Globus pallidus (tissue), 1 donor: ENCODE results near the gene TOGARAM2.

Experiments
- DNase-seq: peaks from one replicate; pipeline ENCODE4 v3.0.0-alpha.2; 2015; ENCODE audit warnings: low spot score

TOGARAM2 gene

DNA sequence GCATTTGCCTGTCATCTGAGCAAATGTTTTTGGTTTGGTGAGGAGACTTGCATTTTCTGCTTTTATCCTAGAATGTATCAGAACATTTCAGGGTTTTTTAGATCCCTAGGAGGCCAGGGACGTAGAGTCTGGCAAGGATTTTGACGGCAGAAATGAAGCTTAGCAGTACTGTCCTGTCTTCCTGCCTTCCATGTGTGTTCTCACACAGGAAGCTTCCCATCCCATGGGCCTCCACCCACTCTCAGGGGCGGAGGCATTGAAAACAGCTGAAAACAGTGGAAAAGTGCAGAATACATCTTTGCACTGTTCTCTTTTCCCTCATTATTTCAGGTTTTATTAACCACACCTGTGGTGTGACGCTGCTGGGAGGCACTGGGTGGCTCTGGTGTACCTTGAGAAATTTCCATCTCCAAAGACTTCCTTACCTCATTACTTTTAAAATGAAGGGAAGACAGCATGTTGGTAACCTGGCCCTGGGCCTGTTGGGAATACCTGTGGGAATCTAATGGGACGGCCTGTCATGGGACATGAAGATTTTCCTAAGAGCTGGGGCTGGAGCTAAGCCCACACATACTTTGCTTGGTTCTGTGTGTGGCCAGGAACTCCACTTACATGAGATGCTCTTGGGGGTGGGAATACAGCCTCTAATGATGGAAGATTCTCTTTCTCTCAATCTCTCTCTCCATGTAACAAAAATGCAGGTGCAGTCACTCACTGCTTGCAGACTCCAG, 72.7 kb downstream of the TOGARAM2 start:
- no peak for DNase-seq

DNA sequence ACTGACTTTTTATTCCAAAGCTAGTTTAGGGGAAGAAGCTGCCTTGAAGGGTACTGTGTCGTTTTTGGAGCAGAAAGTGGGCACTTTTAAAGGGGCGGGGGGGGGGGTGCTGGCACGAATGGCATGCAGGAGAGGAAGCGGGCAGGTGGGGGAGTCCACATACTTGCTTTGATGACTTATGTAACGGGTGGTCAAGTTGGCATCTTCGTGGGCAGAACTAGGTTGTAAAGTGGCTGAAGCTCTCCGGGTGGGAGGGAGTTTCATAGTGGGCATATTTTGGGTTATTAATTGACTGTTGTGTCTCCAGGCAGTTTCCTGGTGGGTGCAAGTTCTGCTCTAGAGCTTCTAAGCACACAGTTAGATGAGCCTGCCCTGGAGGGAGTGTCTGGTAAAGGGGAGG, 73.3 kb downstream of the TOGARAM2 start:
- DNase-seq: no peak

DNA sequence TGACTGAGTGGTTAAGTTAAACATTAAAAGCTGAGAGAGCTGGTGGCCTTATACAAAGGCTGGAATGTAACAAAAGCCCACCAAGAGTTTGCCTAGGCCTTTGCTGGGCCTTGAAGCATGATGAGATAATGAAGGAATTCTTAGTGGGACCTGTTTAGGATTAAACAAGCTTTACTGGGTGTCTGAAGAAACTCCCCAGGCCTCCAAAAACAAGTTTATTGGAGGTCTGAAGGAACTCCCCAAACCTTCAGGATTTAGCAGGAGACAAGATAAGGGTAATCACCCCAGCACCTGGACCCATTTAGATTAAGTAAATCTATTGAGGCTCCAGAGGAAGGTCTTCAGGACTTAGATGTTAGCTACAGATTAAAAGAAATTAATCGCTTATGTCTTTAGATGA, 74.5 kb downstream of the TOGARAM2 start:
- DNase-seq: no peak

DNA sequence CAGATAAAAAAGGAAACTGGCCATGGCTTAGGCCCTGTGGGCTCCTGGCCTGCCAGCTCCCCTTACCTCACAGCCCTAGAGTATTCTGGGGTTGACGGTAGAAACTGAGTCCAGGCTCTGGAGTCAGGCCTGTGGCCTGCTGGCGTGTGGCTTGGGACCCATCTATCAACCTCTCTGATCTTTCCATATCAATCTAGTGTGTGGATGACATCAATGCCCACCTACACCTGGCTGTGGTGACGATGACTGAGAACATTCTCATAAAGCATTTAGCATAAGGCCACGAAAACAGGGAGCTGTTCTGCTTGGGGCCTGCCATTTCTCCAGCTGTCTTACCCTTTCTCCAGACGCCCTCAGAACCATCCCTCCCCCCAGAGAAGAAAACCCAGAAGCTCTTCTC, 75.4 kb downstream of the TOGARAM2 start:
- no peak for DNase-seq

DNA sequence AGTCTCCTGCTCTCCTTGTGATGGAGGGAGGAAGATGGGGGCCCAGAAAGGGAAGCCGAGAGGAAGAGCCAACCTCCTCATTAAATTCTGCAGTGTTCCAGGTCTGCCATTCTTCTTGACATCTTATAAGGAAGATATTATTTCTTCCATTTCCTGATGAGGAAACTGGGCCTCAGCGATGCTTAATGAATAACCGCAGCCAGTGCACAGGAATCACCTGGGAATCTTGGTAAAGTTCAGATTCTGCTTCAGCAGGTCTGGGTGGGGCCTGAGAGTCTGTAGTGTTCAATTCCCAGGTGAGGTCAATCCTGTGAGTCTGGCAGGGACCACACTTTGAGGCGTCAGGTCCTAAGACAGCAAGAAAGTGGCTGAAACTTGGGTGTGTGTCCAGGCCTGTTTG, 75.9 kb downstream of the TOGARAM2 start:
- no peak for DNase-seq

DNA sequence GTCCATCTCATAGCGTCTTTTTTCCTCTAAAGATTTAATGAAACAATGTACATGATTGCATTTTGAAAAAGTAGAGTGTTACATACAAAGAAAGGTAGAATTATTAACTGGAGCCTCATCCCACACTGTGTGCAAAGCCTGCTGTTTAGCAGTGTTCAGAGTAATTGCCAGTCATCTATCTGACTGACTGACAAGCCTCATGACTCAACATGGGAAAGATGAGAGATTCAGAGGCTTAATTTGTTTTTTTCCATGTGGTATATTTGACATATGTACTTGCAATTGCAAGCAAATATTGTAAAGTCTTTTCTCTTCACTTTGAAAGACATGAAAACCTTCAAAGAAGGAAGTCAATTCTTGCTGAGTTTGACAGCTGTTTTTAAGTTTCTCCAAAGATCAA, 78.5 kb downstream of the TOGARAM2 start:
- no peak for DNase-seq

DNA sequence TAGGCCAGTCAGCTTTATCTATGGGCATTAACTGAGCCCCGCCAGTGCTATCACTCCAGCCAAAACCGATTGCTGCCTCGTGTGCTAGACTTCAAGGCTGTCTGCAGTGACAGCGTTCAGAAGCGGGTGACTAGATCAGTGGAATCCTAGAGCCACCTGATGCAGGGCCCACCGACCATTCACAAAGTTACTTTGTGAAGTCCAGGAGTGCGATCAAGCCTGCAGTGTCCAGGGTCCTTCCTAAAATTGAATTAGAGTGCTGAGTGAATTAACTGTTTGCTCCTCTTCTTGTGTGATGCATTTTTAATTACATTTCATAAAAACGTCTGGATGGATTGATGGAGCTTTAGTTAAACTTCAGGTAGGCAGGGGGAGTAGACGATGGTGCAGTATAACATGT, 79.3 kb downstream of the TOGARAM2 start:
- no peak for DNase-seq

DNA sequence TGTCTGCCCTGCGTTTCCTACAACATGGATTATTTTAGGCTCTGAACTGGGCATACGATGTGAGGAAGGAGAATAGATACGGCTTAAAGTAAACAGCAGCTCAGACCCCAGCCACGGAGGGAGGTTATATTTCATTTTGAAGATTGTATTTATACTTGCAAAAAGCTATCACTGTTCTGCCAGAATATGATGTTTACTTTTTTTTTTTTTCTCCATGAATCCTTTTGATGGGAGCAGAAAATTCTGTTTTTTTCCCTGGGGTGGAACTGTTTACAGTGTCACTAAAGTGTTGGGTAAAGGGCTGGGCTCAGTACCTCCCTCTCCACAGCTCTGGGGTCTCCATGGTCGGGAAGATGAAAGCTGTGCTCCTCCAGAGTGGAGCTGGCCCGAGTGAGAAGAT, 80.1 kb downstream of the TOGARAM2 start:
- DNase-seq: no peak

DNA sequence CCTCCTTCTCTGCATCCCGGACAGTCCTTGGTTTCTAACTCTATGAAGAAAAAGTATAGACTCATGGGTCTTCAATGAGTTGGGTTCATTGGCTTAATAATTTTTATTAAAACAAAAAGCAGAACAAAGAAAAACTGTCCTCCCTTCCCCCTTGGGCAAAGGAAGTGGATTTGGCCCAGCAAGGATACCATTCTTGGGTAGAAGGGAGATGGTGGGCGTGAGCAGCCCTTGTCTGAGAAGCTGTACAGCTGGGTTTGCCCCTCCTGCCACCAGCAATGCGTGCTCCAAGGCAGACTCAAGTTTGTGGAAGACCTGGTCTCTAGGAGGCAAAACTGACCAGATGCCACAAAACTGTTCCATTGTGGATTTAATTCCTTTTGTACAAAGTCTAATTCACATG, 80.5 kb downstream of the TOGARAM2 start:
- DNase-seq: no peak

DNA sequence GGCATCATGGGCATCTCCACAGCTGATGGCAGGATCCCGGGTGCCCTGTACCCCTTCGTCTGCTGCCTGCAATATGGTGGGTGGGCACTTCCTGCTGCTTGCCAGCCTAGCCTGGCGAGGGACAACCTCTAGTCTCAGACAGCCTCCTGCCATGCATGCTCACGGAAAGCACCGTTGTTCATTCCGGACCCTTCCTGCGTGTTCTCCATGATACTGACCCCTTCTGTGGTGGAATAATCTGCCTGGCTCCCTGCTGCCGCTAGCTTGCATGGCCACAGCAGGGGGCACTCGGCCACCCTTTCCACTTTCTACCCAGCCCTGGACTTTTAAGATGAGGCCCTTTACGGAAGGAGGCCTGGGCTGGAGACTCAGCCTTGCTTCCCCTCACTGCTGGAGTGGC, 81.3 kb downstream of the TOGARAM2 start:
- no peak for DNase-seq

DNA sequence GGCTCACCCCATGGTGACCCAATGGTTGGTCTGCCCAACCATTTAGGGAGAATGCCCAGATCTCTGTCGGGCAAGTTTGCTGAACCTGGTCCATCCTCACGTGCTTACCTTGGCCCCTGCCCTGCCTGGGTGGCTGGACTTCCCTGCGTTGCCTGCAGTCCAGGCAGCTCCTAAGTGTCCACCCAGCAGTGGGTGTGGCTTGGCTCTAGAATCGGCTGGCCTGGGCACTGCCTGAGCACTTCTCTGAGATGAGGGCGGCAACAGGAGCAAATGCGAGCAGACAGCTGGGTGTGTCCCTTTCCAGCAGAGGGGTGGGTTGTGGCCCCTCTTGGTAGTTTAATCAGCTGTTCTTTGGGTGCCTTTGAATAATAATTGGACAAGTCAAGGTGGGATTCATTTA, 82.0 kb downstream of the TOGARAM2 start:
- DNase-seq: peak; percentile 47

DNA sequence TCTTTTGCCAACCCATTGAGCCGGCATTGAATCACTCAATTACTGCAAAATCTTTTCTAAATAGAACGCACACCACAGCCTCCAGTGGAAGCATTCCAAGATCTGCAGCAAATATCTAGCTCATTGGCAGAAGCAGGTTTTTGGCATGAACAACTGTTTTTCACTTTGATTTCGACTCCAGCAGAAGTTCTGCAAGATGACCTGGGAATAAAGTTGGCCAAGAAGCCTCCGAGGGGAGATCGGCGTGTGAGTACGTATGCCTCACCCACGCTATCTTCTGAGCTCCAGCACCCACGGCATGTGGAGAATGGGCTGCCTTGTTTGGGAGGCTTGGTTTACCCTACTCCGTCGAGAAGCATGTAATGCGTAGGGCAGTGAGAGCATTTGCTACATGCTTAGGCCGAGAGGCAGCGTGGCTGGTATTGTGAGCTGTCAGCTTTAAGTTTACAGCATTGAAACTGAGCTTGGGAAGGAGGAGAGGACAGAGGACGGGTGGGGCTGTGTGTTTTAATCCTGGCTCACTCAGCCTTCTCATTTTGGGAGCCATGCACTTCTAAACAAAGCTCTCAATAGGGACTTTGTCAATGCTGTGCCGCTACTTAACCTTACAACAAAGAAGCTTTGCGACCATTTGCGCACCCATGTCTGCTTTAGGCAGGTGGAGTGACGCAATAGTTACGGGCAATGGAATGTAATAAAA, 82.7 kb downstream of the TOGARAM2 start:
- DNase-seq: peak; percentile 52

DNA sequence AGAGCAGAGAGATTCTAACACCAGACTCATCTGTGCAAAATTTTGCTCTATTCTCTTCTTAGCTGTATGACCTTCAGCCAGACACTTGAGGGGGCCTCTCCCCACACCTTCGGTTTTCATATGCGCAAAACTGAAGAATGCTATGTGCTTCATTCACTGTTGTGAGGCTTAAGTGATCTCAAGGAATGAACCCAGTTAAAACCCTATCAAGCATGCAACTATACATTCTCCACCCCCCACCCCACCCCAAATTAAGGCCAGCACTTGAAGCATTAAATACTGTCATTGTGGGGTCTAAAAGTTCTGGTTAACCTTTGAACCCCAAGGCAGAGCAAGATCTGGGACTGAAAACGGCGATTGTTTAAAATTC, 83.2 kb downstream of the TOGARAM2 start:
- no peak for DNase-seq

DNA sequence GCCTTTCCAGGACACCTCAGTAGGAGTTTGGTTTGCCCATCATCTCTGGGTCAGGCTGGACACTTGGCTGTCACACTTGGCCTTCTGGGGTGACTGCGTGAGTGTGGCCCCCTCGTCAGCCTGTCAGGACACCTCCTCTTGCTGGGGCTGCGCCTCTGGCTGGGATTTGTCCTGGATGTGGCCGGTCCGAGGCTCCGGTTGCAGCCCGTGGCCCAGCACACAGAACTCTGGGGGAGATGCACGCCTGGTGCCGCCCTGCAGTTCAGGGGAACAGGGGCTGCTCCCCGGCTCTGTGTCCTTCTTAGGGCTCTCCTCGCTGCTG, 83.6 kb downstream of the TOGARAM2 start:
- DNase-seq: no peak

DNA sequence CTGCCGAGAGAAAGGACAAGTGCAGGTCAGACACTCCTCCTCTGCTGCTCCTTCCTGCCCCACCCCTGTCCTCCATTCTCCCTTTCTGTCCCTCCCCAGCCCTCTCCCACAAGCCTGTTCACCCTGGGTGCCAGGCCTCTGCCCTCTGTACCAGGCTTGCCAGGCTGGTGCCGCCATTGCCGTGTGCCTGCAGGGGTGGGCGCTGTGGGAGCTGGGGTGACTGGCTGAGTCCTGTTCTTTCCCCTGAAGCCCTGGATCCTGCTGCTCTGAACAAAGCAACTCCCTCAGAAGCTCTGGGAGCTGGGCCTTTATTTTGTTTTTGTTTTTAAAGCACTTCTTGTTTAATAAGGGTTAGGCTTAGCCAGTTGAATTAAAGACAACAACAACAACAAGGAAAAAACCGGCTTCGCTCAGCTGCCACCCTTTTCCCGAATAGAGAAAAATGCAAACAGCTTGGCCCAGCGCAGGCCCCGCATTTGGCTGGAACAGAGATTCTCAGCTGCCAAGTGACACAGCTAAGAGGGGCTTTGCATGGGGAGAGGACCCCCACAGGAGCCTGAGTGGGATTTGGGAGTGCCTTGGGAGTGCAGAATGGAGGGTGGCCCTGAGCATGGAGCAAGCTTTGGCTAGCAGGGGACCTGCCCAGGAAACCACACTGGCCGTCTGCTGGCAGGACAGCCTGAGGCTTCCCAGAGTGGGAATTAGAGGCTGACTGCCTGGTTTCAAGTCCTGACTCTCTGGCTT, 84.1 kb downstream of the TOGARAM2 start:
- DNase-seq: peak; percentile 83

DNA sequence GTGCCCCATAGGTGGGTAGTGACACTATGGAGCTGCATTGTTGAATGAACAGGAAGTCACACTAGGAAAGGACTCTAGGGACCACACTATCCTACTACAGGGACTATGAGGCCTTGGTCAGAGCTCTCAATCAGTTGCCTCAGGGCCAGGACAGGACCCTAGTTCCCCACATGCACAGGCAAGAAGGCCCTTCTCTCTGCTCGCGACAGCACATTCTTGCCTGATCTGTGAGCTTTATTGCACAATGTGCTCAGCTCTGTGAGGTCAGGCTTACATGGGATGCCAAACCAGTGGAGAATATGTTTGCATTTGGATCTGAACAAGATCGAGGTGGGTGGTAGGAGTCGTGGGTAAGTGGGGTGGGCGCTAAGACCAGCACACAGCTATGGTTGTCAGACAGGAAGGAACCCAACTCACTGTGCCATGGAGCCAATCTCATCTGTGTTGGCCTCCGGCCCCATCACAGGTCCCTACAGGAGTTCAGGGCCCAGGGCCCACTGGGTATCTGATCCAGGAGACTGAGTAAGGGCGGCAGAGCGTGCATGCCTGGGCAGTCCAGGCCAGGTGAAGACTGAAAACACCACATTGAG, 85.3 kb downstream of the TOGARAM2 start:
- no peak for DNase-seq

DNA sequence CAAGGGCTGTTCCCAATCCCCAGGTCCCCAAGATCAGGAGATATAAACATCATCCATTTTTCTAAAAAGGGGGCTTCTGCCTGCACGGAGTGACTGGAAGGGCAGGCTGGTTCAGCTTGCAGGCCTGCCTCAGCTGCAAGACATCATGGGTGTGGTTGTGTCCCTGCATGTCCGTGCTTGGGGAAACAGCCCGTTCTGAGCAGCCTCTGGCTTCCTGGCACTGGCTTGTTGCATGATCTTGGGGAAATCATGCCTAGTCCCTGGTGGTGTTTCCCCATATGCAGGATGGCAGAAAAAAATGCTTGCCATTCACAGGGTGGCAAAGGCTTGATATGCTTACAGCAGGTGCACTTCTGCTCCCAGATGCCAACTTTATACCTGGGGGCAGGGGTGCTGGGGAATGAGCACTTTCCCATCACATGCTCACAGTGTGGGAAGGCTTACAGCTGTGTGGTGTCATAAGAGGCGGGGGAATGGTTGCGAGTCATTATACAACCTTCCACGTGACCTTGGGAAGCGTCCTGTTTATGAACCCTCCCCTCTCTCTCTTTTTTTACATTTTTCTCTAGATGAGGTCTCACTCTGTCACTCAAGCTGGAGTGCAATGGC, 86.0 kb downstream of the TOGARAM2 start:
- no peak for DNase-seq

DNA sequence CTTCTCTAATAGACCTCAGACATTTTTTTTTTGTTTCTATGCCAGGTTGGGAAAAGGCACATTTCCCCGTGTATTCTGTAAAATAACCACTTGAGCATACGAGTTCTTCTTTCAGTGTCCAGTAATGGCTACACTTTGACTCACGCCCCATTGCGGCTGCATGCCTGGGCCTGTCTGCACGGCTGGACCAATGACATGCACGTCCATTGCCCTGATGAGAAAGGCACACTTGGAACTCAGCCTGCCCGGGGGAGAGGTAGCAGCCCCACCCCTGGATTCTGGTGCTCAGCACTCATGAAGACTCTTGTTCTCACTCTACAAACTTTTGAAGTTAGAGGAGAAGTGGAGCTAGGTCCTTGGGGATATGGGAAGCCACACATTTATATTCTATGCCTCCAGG, 87.4 kb downstream of the TOGARAM2 start:
- DNase-seq: no peak

DNA sequence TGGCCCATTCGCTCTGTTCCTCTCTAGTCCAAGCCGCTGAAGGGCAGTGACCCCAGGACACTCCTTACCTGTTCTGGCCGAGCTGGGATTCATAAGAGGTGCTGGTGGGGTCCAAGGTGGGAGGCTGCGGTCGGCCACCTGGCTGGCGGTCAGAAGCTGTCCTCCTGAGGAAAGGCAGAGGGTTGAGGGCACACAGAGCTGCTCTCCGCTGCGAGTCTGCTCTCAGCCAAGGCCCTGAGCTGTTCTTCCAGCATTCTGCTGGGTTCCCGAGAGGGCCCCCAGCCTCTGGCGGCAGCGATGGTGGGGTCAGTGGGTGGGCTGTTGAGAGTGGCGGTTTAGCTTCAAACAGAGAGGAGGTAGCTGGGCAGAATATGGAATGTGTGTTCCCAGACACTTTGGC, 89.4 kb downstream of the TOGARAM2 start:
- DNase-seq: no peak

DNA sequence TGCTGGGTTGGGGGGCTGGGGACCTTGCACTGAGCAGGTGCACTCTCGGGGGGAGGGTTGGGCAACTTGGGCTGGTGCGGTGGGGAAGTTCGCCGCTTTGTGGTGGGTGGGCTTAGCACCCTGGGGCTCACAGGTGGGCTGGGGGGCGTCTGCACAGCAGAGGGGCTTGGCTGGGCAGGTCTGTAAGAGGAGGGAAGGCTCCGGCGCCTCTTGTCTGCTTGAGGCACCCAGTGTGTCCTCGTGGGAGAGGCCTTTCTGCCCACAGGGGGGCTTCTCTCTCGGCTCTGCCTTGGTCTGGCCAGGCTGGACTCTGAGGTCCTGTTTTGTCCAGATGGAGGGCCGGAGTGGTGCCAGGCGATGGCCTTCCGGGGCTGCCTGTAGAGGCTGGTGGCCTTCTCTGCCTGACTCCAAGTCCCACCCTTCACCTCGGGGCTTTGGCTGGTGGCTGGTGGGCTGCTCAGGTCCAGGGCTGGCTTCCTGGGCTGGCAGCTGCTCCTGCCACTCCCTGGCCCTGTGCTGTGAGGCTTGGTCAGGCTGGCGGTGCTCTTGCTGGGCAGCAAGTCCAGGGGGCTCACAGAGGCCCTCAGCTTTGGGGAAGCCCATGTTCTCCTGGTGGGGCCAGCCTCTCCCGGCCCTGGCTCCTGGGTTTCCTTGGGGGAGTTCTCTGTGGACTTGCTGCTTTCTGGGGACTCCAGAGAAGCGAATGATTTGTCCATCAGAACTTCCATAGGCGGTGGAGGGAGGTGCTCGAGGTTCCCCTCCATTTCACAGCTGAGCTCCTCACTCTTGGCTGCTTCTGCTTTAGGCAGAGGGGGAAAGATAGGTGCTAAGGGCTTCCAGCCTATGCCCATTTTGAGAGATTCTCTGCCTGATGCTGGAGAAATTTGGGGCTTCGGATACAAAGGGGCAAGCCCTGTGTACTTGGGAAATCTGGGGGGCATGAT, 90.2 kb downstream of the TOGARAM2 start:
- DNase-seq: no peak

DNA sequence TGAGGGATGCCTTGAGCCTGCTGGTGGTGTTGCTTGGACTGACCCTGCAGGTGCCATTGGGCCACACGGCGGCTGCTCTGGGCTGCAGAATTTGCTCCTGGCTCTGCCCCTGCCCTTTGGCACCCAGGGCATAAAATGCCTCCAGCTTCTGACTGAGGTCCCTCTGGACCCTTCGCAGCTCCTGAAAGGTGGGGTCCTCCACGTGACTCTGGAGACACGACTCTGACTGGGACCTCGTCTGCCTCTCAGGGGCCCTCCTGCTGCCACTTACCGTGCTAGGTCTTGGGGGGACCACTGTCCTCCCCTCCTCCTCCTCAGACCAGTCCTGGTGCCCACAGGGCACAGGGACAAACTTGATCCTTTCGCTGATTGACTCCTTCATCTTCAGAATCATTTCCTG, 91.2 kb downstream of the TOGARAM2 start:
- DNase-seq: no peak
